SIG-M5 treated with dmso at 0.1 percent for 504 hours (cell line): Measurements from ENCODE around the gene TMEM201.
"Not testable (repeated sequence)": the region's sequence is repeated elsewhere in the genome, so short reads cannot be mapped to it uniquely, and the experiment has no call there.

ENCODE experiments used
- DNase-seq: peaks from one replicate; lab custom pipeline; 2025; ENCODE audit not compliant: unreplicated experiment; lab: John Stamatoyannopoulos, UW

Gene TMEM201, protein sequence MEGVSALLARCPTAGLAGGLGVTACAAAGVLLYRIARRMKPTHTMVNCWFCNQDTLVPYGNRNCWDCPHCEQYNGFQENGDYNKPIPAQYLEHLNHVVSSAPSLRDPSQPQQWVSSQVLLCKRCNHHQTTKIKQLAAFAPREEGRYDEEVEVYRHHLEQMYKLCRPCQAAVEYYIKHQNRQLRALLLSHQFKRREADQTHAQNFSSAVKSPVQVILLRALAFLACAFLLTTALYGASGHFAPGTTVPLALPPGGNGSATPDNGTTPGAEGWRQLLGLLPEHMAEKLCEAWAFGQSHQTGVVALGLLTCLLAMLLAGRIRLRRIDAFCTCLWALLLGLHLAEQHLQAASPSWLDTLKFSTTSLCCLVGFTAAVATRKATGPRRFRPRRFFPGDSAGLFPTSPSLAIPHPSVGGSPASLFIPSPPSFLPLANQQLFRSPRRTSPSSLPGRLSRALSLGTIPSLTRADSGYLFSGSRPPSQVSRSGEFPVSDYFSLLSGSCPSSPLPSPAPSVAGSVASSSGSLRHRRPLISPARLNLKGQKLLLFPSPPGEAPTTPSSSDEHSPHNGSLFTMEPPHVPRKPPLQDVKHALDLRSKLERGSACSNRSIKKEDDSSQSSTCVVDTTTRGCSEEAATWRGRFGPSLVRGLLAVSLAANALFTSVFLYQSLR

DNA sequence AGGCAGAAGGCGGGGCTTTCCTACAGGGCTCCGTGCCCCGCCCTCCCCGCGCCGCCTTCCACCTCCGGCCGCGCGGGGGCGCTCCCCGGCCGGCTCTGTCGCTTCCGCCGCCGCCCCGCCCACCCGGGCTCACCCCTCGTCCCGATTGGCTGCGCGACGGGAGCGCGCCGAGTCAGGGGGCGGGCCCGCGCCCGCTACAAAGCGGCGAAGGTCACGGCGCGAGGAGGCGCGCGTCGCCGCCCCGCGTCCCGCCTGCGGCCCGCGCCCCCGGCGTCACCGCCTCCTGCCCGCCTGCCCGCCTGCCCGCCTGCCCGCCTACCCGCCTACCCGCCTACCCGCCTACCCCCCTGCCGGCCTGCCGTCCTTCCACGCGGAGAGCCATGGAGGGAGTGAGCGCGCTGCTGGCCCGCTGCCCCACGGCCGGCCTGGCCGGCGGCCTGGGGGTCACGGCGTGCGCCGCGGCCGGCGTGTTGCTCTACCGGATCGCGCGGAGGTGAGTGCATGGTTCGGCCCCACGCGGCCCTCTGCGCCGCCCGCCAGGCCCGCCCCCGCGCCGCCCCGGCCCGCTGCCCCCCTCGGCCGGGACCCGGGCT lies at the start of gene TMEM201:
TSS of gene TMEM201 (plus strand) at position 361 of the 593 bp plus-strand sequence. CDS start at position 381, 20 bp downstream.
- peak; percentile 72 for DNase-seq

DNA sequence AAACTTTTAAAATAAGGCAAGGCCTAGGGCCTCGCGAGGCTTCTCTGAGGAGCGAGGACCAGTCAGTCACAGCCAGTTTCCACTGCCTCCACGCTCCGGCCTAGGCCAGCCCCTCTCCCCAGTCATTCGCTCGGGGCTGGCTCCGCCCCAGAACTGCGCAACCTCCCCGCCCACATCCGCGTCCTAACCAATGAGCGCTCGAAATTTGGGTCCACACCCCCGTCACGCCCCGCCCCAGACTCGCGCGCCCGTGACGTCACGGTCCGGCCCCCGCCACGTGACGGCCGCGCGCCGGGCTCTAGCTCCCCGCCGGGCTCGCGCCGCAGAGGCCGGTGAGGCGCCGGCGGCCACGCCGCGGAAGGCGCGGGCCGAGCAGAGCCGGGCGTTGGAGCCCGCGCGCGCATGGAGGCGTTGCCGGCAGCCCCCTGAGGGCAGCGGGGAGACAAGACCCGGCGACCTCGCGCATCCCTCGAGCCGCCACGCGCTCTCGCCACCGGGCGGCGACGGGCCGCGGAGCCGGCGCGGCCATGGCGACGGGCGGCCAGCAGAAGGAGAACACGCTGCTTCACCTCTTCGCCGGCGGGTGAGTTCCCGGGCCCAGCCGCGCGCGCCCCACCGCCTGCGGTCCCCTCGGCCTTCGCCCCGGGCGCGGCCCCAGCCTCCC lies 49.4 kb upstream of the TMEM201 start, which contains the start of gene SLC25A33:
TSS of gene SLC25A33 (plus strand) at position 301 of the 664 bp plus-strand sequence. CDS start at position 528, 227 bp downstream.
- peak; percentile 92 for DNase-seq

DNA sequence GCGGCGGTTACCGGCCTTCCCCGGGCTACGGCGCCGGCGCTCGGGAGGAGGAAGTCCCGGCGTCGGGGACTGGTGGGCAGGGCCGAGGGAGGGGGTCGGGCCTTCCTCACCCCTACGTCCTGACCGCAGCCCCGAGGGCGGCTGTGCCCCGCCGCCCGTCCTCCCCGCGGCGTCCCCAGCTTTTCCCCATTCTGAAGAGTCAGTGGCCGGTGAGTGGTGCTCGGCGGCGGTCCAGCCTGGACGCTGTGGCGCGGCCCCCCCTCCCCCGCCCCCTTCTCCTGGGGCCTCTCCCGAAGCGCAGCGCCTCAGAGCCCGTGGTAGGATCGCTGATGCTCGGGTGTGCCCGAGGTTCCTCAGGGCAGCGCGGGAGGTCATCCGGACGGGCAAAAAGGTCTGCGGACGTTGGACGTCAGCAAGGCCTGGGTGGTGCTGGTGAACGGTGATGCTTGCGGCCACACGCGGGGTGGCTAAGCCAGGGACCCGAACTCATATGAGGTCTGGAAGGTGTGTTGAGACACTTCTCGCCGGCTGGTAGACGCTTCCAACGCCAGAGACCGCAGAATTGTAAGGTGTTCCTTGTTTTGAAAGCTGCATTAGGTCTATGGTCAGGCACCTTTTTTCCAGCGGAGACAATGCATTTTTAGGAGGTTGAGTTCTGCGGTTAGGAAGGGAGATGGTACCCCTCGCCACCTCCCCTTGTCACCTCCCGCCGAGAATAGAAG lies 48.7 kb upstream of the TMEM201 start:
- DNase-seq, result peak; percentile 36

DNA sequence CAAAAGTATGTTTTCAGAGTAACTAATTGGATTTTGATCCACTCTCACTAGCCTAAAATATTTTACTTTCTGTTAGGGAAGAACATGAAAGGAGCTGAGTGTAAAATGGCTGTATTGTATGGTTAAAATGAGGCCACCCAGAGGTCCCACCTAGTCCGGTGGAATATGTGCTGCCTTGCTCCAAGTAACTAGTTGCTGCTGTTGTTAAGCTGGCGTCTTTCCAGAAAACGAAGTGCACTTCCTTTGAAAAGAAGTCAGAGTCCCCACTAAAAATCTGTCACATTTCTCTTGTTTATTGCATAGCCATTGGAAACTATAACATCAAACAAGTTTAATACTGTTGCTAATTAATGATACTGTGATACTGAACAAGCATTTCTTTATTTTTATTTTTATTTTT lies 46.3 kb upstream of the TMEM201 start:
- no peak for DNase-seq

DNA sequence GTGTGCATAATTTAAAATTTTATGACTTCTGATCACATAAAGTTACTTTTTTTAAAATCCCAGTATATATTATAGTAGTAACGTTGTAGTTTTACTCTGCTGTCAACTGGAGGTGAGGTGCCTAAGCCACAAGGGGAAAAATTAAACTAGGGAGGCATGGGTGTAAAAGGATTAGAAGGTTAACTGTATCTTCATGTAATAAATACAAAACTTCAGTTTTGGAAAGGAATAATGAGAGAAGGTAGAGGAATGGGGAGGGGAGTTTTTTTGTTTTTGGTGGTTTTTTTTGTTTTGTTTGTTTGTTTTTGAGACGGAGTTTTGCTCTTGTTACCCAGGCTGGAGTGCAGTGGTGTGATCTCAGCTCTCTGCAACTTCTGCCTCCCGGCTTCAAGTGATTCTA lies 43.8 kb upstream of the TMEM201 start:
- no peak for DNase-seq

DNA sequence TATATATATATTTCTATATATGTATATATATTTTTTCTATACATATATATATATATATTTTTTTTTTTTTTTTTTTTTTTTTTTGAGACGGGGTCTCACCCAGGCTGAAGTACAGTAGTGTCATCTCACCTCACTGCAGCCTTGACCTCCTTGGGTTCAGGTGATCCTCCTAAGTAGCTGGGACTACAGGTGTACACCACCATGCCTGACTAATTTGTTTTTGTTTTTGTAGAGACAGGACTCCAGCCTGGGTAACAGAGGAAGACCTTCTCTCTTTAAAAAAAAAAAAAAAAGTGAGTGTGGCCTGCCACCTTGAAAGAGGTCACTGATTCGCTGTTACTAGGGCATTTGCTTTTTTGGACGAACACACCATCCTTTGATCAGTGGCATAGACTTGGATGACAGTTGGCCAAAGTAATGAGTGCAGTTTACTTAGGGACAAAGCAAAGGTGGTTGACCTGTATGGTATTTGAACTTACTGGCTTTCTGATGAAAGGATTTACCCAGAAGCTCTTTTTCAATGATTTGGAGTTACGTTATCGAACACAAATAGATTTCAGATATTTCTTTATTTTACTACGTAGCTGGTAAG lies 38.7 kb upstream of the TMEM201 start:
- DNase-seq, result no peak

DNA sequence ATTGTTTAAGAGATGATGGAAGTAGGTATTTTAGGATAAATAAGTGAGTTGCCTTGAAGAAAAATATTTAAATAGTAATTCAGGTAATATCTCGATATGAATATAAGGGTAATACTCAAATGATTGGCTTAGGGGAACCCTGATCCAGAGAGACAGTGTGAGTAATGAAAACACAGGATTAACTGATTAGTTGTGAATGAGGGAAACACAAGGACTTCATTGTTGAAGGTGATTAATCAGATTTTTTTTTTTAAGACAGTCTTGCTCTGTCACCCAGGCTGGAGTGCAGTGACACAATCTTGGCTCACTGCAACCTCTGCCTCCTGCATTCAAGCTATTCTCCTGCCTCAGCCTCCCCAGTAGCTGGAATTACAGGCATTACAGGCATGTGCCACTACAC lies 36.7 kb upstream of the TMEM201 start:
- no peak for DNase-seq

DNA sequence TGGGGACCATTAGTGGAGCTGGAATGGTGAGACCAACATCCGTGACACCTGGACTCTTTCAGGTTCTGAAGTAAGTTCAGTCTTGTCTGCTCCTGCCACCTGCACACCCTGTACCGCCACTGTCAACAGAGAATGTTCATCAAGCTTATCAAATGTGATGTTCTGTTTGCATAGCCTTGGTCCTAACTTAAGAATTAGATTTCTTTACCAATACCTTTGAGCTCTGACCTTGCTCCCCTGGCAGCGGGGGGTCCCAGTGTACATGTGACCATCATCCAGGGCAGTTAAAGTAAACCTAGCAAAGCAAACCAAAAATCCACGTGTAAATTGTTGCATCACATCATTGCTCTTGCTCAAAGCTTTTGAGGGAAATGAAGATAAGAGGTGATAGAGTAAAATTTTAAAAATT lies 35.0 kb upstream of the TMEM201 start:
- no peak for DNase-seq

DNA sequence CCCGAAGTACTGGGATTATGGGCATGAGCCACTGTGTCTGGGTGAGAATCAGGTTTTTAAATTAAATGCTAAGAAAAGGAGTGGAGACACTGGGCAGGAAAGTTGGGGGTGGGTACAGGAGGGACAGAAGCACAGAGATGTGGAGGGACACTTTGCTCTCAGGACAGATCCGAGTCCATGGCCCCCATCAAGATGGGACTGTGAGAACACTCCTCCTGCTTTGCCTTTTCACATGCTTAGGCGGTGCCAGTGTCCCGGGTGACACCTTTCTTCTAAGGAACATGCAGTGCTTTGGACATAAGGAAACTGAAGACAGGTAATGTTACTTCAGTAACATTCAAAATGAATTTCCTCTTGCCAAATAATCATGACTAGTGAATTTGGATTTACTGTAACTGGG lies 32.8 kb upstream of the TMEM201 start:
- DNase-seq, result no peak

DNA sequence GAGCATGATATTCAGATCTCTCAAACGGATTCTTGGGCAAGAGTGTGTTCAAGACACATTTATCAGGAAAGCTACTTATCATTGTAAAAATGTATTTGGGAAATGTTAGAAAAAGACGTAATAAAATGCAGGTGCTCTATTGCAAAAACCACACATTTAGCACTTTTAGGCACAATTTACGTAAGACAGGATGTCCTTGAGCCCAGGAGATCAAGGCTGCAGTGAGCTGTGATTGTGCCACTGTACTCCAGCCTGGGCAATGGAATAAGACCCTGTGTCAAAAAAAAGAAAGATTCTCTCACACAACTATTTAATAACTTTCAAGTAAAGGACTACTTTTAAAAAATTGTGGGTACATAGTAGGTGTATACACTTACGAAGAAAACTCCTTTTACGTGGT lies 31.1 kb upstream of the TMEM201 start:
- DNase-seq, result no peak

DNA sequence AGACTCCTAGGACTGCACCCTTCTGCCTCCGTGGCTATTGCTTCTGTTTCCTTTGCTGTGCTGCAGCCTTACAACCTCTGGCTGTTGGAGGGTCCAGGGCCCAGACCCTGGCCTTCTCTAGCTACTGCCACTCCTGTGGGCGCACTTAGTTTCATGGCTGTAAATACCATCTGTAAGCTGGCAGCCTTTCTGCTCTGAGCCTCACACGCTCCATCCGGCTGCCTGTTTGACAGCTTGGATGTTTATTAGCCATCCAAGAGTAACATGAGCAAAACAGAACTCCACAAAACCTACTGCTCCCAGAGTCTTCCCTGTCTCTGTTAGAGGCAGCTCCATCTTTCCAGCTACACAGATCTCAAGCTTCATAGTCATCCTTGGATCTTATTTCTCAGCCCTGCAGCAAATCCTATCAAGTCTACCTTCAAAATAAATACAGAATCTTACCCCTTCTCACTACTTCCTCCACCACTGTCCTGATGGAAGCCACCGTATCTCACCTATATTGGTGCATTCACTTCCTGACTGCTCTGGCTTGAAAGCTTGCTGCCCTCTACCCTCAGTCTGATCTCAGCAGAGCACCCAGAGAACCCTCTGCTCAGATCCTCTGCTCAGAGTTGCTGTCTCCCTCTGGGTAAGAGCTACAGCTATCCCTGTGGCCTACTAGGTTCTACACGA lies 30.3 kb upstream of the TMEM201 start:
- no peak for DNase-seq

DNA sequence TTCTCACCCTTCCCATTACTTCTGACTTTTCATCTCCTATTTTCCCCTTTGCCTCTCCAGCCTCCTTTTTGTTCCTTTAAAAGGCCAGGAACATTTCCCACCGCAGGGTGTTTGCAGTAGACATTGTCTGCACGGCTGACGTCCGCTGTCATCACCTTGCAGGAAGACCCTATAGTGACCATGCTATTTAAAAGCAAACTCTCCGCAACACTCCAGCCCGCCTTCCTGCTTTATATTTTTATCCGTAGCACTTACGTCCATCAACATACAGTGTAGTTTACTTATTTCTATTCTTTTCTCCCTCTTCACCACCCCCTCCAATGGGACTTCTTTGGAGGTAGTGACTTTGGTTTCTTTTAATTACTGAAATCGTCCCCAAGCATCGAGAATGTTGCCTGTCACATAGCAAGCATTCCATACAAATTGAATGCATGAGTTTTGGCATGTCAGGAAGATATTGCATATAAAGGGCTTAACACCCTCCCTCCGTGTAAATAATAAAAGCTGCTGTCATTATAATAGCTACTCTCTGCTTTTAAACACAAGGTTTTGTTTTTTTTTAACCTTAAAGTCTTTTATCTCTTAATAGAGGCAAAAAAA lies 29.7 kb upstream of the TMEM201 start:
- no peak for DNase-seq

DNA sequence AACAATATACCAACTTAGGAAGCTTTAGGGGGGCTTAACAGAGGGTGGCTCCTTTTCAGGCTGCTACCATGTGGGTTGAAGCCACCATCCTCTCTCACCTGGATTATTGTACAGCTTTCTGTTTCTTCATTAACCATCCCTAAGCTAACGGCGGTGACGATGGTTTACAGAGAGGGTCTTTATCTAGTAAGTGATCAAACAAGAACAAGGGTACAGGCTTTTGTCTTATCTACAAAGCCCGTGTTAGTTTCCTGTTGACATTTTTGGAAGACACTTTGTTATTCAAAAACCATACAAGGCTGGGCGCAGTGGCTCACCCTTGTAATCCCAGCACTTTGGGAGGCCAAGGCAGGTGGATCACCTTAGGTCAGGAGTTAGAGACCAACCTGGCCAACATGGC lies 29.0 kb upstream of the TMEM201 start:
- DNase-seq, result no peak

DNA sequence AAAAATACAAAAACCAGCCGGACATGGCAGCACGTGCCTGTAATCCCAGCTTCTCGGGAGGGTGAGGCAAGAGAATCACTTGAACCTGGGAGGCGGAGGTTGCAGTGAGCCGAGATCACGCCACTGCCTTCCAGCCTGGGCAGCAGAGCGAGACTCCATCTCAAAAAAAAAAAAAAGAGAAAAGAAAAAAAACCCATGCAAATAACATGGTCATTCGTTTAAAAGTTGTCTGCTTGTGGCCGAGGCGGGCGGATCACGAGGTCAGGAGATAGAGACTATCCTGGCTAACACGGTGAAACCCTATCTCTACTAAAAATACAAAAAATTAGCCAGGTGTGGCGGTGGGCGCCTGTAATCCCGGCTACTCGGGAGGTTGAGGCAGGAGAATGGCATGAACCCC lies 28.6 kb upstream of the TMEM201 start:
- not testable (repeated sequence) for DNase-seq

DNA sequence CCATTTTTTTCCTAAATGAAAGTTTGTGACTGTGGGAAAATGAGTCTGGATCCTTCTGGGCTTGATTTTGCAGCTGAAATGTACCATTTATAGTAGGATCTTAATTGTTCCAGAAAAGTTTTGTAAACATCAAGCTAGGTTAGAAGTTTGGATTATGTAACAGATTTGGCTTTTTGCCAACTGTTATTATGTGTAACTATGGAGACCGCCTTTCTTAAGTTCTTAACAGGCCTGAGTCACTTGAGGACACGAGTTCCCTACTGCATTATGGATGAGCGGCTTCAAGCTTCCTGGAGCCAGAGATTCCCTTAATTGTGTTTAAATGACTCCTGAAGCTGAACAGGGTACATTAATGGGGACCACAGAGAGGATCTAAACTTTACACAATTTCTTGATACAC lies 27.3 kb upstream of the TMEM201 start:
- DNase-seq, result peak; percentile 39

DNA sequence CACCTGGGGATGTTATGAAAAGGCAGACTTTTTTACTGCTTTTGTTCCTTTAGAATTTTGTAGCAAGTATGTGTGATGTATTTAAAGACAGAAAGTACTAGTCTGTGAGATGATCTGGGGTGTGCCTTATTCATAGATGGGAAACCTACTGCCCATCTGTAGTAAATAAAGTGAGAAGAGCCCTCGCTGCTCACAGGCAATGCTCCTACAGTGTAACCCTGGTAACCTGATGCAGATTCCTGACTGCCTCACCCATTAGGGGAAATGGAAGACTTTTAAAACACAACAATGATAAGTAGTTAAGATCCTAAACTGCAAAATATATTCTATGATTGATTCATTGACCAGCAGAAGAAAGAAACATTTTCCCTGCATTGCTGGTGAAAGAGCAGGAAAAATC lies 19.4 kb upstream of the TMEM201 start:
- DNase-seq, result no peak

DNA sequence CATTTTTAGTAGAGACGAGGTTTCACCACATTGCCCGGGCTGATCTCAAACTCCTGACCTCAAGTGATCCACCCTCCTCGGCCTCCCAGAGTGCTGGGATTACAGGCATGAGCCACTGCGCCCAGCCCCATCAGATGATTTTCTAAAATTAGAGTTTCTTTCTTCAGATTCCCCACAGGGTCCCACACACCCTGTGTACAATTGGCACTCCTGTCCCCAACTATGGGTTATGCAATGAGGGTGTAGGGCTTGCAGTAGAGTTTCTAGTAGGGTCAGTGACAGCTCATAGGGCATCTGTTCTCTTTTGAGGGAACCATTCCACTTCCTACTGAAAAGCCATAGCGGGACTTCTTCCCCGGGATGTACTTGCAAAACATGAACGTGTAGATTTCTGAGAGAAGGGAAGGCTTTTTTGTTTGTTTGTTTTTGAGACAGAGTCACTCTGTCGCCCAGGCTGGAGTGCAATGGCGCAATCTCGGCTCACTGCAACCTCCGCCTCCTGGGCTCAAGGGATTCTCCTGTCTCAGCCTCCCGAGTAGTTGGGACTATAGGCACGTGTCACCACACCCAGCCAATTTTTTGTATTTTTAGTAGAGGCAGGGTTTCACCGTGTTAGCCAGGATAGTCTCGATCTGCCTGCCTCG lies 17.7 kb upstream of the TMEM201 start:
- peak; percentile 72 for DNase-seq

DNA sequence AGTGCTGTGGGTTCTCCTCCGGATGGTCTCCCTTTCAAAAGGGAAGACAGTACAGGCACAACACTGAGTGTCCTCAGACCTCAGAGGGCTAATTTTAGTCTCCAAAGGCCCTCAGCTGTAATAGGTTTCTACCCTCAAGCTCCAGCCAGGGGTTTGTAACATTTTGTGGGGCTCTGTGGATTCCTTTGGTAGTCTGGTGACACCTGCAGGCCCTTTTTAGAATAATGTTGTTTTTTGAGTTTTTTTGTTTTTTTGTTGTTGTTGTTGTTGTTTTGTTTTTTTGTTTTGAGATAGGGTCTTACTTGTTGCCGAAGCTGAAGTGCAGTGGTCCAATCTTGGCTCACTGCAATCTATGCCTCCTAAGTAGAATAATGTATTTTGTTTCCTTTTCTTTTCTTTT lies 15.0 kb upstream of the TMEM201 start:
- no peak for DNase-seq

DNA sequence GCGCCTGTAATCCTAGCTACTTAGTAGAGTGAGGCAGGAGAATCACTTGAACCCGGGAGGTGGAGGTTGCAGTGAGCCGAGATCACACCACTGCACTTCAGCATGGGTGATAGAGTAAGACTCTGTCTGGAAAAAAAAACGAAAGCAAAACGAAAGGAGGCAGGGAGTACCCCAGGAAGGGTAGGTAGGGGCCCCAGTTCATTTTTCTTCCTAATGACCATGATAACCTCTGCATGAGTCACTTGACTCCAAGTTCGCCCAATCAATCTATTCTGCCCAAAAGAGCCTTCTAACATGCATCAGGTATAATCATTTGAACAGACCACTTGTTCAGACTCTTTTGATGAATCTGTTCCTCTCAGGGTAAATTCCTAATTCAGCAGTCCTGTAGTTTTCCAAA lies 13.2 kb upstream of the TMEM201 start:
- no peak for DNase-seq
